ENCODE measurements around the gene MAK.
"Not testable (repeated sequence)": the region's sequence is repeated elsewhere in the genome, so short reads cannot be mapped to it uniquely, and the experiment has no call there.

The MAK gene

DNA sequence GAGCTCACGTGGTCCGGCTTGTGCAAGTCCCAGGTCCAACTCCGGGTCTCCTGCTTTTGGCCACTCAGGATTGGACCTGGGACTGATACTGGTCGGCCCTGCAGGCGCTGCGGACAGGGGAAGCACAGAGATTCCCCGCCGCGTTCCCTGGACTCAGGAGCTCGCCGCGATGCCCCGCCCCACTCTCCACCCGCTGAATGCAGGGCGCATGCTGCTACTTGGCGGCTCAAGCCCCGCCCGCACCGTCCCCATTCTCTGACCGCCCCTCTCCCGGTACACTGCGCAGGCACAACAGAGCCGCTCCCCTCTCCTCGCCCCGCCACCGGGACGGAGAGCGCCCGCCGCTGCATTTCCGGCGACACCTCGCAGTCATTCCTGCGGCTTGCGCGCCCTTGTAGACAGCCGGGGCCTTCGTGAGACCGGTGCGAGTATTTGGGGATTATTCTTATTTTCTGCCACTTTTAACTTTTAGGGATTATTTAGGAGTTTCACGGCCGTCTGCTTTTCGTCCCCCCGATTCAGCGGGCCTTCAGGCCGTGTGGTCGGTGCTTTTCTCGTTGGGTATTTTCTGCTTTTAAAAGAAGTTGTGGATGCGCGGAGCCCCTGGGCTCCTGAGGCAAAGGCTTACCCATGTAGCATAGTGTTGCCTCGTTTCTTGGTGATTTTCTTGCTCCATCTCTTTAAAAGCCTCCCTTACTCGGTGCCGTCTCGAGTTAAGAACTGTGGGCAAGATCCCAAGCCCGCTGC is 115.3 kb downstream of the MAK start, which contains the start of gene TMEM14C:
TMEM14C (plus strand) TSS at position 251 of the 747 bp plus-strand sequence. CDS start 1,544 bp downstream, outside the sequence.
- DNase-seq = peak; percentile 68

DNA sequence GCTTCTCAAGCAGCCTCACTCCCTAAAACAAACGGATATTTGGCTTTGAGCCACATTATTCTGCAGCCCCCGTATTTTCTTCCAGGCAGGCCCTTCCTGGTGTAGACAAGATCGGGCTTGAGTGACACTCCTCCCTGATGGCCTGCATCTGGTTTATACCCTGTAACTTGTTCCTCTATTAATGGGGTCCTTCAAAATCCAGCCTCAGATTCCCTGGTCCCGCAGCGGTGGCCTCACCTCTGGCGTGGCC is 115.8 kb downstream of the MAK start:
- DNase-seq = no peak

DNA sequence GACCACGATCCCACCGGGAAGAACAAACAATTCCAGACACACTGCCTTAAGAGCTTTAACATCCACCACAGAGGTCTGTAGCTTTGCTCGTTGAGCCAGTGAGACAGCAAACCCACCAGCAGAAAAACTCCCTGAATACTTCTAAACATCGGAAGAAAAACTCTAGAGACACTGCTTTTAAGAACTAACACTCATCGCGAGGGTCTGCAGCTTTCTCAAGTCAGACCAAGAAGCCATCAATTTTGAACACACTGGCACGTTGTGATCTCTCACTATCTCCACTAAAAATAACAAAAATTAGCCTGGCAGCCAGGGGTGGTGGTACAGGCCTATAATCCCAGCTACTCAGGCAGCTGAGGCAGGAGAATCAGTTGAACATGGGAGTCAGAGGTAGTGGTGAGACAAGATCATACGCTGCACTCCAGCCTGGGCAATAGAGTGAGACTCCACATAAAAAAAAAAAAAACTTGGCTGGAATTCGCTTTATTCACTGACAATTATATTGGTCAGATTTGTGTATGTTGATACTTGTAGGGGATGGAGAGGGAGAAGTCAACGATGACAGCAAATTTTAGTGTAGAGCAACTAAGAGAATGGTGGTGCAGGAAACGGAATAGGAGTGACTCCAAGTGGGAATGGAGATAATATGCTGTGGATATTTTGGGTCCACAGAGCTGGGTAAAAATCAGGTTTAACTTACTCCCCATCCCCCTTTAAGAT is 116.3 kb downstream of the MAK start:
- no peak for DNase-seq

GRCh38 chr6:10720960-10721849 is 117.1 kb downstream of the MAK start:
- not testable (repeated sequence) for DNase-seq

DNA sequence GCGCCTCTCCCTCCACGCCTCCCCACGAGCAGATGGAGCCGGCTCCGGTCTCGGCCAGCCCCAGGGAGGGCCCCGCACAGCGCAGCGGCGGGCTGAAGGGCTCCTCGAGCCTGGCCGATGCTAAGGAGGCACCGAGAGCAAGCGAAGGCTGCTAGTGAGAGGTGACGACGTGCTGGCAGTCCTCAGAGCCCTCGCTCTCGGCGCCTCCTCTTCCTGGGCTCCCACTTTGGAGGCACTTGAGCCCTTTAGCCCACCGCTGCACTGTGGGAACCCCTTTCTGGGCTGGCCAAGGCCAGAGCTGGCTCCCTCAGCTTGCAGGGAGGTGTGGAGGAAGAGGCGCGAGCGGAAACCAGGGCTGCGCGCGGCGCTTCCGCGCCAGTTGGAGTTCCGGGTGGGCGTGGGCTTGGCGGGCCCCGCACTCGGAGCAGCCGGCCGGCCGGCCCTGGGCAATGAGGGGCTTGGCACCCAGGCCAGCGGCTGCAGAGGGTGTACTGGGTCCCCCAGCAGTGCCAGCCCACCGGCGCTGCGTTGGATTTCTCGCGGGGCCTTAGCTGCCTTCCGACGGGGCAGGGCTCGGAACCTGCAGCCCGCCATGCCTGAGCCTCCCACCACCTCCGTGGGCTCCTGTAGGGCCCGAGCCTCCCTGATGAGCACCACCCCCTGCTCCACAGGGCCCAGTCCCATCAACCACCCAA is 117.9 kb downstream of the MAK start:
- DNase-seq = peak; percentile 34

DNA sequence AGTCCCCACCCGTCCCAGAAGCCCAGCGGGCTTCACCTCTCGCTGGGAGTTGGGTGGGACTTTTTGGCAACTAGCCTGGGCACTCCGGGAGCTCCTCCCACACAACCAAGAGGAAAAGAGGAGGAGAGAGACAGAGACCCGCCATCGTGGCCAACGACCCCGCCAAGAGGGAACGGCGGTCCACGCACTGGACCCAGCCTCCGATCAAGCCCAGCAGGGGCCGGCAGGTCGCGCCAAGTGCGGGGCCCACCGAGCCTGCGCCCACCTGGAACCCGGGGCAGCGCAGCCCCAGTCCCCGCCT is 118.4 kb downstream of the MAK start:
- no peak for DNase-seq

DNA sequence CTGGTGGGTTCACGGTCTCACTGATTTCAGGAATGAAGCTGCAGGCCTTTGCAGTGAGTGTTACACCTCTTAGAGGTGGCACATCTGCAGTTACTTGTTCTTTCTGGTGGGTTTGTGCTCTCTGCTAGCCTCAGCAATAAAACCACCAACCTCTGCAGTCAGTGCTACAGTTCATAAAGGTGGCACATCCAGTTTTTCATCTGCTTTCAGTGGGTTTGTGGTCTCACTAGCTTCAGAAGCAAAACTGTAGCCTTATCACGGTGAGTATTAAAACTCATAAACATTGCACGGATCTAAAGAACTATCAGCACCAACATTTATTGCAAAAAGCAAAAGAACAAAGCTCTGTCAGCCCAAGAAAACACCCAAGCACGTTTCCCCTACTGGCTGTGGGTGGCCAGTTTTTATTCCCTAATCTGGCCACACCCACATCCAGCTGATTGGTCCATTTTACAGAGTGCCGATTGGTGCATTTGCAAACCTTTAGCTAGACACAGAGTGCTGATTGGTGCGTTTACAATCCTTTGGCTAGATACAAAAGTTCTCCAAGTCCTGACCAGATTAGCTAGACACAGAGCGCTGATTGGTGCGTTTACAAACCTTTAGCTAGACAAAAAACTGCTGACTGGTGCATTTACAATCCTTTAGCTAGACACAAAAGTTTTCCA is 118.9 kb downstream of the MAK start:
- no peak for DNase-seq

DNA sequence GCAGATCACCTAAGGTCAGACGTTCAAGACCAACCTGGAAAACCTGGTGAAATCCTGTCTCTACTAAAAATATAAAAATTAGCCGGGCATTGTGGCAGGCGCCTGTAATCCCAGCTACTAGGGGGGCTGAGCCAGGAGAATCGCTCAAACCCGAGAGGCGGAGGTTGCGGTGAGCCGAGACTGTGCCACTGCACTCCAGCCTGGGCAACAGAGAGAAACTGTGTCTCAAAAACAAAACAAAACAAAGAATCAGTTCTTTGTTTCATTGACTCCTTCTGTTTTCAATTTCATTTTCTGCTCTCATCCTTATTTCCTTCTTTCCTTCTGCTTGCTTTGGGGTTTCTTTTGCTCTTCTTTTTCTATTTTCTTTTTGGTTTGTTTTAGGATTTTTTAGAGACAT is 124.4 kb downstream of the MAK start:
- no peak for DNase-seq
